GM23338 (cell line): ENCODE data around the gene HADHA. TPM values are rescaled to one million over a fixed set of nuclear protein-coding genes. Genes with fewer than 3 reads are reported as not detected.

Experiments used
- ATAC-seq: fragments of 200-7000 bp; cut with Tn5 transposase; 3 replicates; pipeline ENCODE4 v1.9.1; 2020
- DNase-seq: peaks from one replicate; pipeline ENCODE4 v3.0.0-alpha.2; 2015; ENCODE audit warnings: low spot score
- H2AFZ ChIP-seq: fragments of 200-600 bp; sonication (generic); 2 replicates; pipeline ENCODE4 v1.8.0; 2016; ENCODE audit warnings: antibody characterized with exemption, mild to moderate bottlenecking, moderate library complexity
- H3F3A ChIP-seq: fragments of 200-600 bp; sonication (generic); replicated peaks from 2 replicates; pipeline ENCODE4 v1.8.0; 2017; ENCODE audit warnings: antibody characterized with exemption, mixed run types, low read depth
- H3K27ac ChIP-seq: fragments of 200-600 bp; sonication (generic); 2 replicates; pipeline ENCODE4 v1.6.1; 2016; ENCODE audit warnings: low read depth
- H3K27me3 ChIP-seq: fragments of 200-600 bp; sonication (generic); 2 replicates; pipeline ENCODE4 v1.8.0; 2016; ENCODE audit warnings: mild to moderate bottlenecking, mixed run types, moderate library complexity; ENCODE audit not compliant: insufficient read depth
- H3K36me3 ChIP-seq: fragments of 200-600 bp; sonication (generic); 2 replicates; pipeline ENCODE4 v1.8.0; 2016; ENCODE audit warnings: mild to moderate bottlenecking; ENCODE audit not compliant: insufficient read depth
- H3K4me1 ChIP-seq: fragments of 200-600 bp; sonication (generic); 2 replicates; pipeline ENCODE4 v1.8.0; 2016; ENCODE audit warnings: mild to moderate bottlenecking, moderate library complexity; ENCODE audit not compliant: insufficient read depth
- H3K4me2 ChIP-seq: fragments of 200-600 bp; sonication (generic); 2 replicates; pipeline ENCODE4 v1.7.1; 2017; ENCODE audit warnings: mixed run types
- H3K4me3 ChIP-seq: fragments of 200-600 bp; sonication (generic); 2 replicates; pipeline ENCODE4 v1.6.1; 2016; ENCODE audit warnings: mixed run types
- H3K79me2 ChIP-seq: fragments of 200-600 bp; sonication (generic); replicated peaks from 2 replicates; pipeline ENCODE4 v1.8.0; 2017; ENCODE audit warnings: mild to moderate bottlenecking; ENCODE audit not compliant: insufficient read depth
- H3K9me2 ChIP-seq: fragments of 200-600 bp; sonication (generic); 2 replicates; pipeline ENCODE4 v1.8.0; 2017; ENCODE audit not compliant: insufficient read depth
- H4K20me1 ChIP-seq: fragments of 200-600 bp; sonication (generic); replicated peaks from 2 replicates; pipeline ENCODE4 v1.8.0; 2017; ENCODE audit warnings: mild to moderate bottlenecking; ENCODE audit not compliant: insufficient read depth
- H3K27ac Mint-ChIP-seq: 2 replicates; pipeline ENCODE4 v1.8.0; 2020; ENCODE audit warnings: inconsistent platforms, mild to moderate bottlenecking, moderate library complexity, mixed read lengths
- H3K27me3 Mint-ChIP-seq: 3 replicates; pipeline ENCODE4 v1.8.0; 2022; ENCODE audit warnings: low read depth, mild to moderate bottlenecking, moderate library complexity, mixed read lengths, inconsistent platforms; ENCODE audit not compliant: insufficient read depth, poor library complexity
- H3K36me3 Mint-ChIP-seq: 3 replicates; pipeline ENCODE4 v1.8.0; 2021; ENCODE audit warnings: low read depth, mild to moderate bottlenecking, inconsistent platforms, moderate library complexity, mixed read lengths
- H3K4me1 Mint-ChIP-seq: 3 replicates; pipeline ENCODE4 v1.8.0; 2020; ENCODE audit warnings: mild to moderate bottlenecking, inconsistent platforms, mixed read lengths
- H3K4me3 Mint-ChIP-seq: 3 replicates; pipeline ENCODE4 v1.8.0; 2021; ENCODE audit warnings: moderate library complexity, mild to moderate bottlenecking, inconsistent platforms, mixed read lengths
- H3K9me3 Mint-ChIP-seq: 3 replicates; pipeline ENCODE4 v1.8.0; 2020; ENCODE audit warnings: moderate library complexity, mild to moderate bottlenecking, inconsistent platforms, mixed read lengths
- CREB1 ChIP-seq: fragments of 250-450 bp; sonication (Bioruptor Pico); IDR thresholded peaks from 2 replicates; pipeline ENCODE4 v1.5.0; 2020; ENCODE audit warnings: low read depth, mild to moderate bottlenecking, moderate library complexity
- CTCF ChIP-seq, 2 experiments: fragments of 200-600 bp in 1 of 2; sonication (generic) in 1 of 2; conservative IDR thresholded peaks; 2 replicates each; pipeline versions ENCODE4 v1.5.1 to v1.6.1; 2016 to 2017; ENCODE audit warnings: antibody characterized with exemption in 2 of 2, low read depth in 2 of 2, mild to moderate bottlenecking in 2 of 2, moderate library complexity in 1 of 2
- EZH2 ChIP-seq: fragments of 200-600 bp; sonication (generic); IDR thresholded peaks from one replicate; pipeline ENCODE4 v1.8.0; 2017; ENCODE audit warnings: antibody characterized with exemption, mild to moderate bottlenecking, low read depth; ENCODE audit not compliant: unreplicated experiment
- EZH2phosphoT487 ChIP-seq: fragments of 200-600 bp; sonication (generic); IDR thresholded peaks from one replicate; pipeline ENCODE4 v1.8.1; 2018; ENCODE audit warnings: antibody characterized with exemption; ENCODE audit not compliant: unreplicated experiment
- JUNB ChIP-seq: IDR thresholded peaks from one replicate; pipeline ENCODE4 v1.6.1; 2016; ENCODE audit warnings: antibody characterized with exemption; ENCODE audit not compliant: unreplicated experiment
- NANOG ChIP-seq: IDR thresholded peaks from 2 replicates; pipeline ENCODE4 v1.6.1; 2016; ENCODE audit warnings: antibody characterized with exemption, borderline replicate concordance
- POLR2AphosphoS5 ChIP-seq: IDR thresholded peaks from 2 replicates; pipeline ENCODE4 v1.6.1; 2016; ENCODE audit warnings: antibody characterized with exemption, low read depth
- STAT1 ChIP-seq: IDR thresholded peaks from one replicate; pipeline ENCODE4 v1.6.1; 2016; ENCODE audit warnings: antibody characterized with exemption; ENCODE audit not compliant: unreplicated experiment
- ZNF114 ChIP-seq: fragments of 250-450 bp; sonication (Bioruptor Pico); IDR thresholded peaks from 2 replicates; pipeline ENCODE4 v1.5.0; 2020; ENCODE audit warnings: mild to moderate bottlenecking, moderate library complexity
- ZNF331 ChIP-seq: fragments of 250-450 bp; sonication (Bioruptor Pico); IDR thresholded peaks from 2 replicates; pipeline ENCODE4 v1.5.0; 2020; ENCODE audit warnings: low read depth, mild to moderate bottlenecking, moderate library complexity
- polyA plus RNA-seq: library from polyadenylated mRNA; unstranded; fragments of >200 nt; fragmentation: Nextera tagmentation; extraction: Ambion mirVana; gene quantifications from 2 replicates; pipeline ENCODE4 v1.2.1, GENCODE V29; 2016
- total RNA-seq: library from RNA; depleted of rRNA; stranded (reverse); fragments of >200 nt; shearing (Covaris generic); gene quantifications from 2 replicates; pipeline ENCODE4 v1.2.3, GENCODE V29; 2014
- TF ChIP-seq, protein P1 (sequence below): fragments of 250-450 bp; sonication (Bioruptor Pico); IDR thresholded peaks from 2 replicates; pipeline ENCODE4 v1.5.0; 2020; ENCODE audit warnings: mild to moderate bottlenecking, moderate library complexity
- TF ChIP-seq, protein P2 (sequence below): IDR thresholded peaks from 2 replicates; pipeline ENCODE4 v1.6.1; 2016; ENCODE audit warnings: antibody characterized with exemption
- TF ChIP-seq, protein P3 (sequence below): IDR thresholded peaks from one replicate; pipeline ENCODE4 v1.6.1; 2018; ENCODE audit warnings: antibody characterized with exemption; ENCODE audit not compliant: unreplicated experiment

HADHA gene
- total and polyA plus RNA-seq, 2 experiments from 2014 or later = 63.9 to 92.3 TPM

DNA sequence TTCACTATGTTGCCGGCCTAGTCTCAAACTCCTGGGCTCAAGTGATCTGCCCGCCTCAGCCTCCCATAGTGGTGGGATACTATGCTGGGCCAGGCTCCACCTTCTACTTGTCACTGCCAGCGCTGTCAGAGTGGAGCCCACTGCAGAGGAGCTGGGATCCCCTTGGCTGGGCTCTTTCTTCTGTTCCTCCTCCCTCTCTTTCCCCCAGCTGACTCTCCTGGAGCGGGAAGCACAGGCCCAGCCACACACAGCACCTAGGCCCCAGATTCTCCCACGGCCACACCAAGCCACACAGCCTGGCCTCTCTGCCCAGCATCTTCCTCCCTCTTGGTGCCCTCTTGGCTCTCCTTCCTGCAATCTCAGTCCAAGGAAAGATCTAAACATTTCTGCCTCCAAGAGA, 75.2 kb downstream of the HADHA start:
- H3K9me2 ChIP-seq = no peaks in the 10 kb centered on the region
- H3K27ac ChIP-seq = no peak overlapping the region
- no peaks in the 10 kb centered on the region for H3K36me3 ChIP-seq
- H4K20me1 ChIP-seq = peaks cover under 1% of the 10 kb centered on the region; the same call in 1 of the 2 replicates
- H3K27me3 ChIP-seq = no peaks in the 10 kb centered on the region
- H2AFZ ChIP-seq = no peak overlapping the region
- H3K36me3 Mint-ChIP-seq = peaks cover 3% of the 10 kb centered on the region; the same call in 1 of the 3 replicates
- H3K4me2 ChIP-seq = no peak overlapping the region
- DNase-seq (no peak), ATAC-seq (no peak)
- peaks cover 12% of the 10 kb centered on the region for H3K27me3 Mint-ChIP-seq
- no peak overlapping the region for H3K4me3 Mint-ChIP-seq
- H3F3A ChIP-seq = 0 out of 2 replicates have a peak, but pooled peaks cover 5% of the 10 kb centered on the region
- peaks cover under 1% of the 10 kb centered on the region for H3K4me1 Mint-ChIP-seq
- peaks cover 6% of the 10 kb centered on the region; the same call in 1 of the 2 replicates for H3K79me2 ChIP-seq
- peaks cover 5% of the 10 kb centered on the region; the same call in 2 of the 3 replicates for H3K9me3 Mint-ChIP-seq
- TF ChIP-seq CTCF (conservative IDR thresholded peaks at IDR 0.05; ENCODE audit: low read depth in 2 of 2) (no peak), NANOG (no peak), POLR2AphosphoS5 (no peak), STAT1 (no peak), EZH2phosphoT487 (no peak), ZNF114 (CRISPR knock-in tag) (no peak), EZH2 (no peak), JUNB (no peak), CREB1 (CRISPR knock-in tag) (no peak), ZNF331 (CRISPR knock-in tag) (no peak)
- TF ChIP-seq, protein P1, sequence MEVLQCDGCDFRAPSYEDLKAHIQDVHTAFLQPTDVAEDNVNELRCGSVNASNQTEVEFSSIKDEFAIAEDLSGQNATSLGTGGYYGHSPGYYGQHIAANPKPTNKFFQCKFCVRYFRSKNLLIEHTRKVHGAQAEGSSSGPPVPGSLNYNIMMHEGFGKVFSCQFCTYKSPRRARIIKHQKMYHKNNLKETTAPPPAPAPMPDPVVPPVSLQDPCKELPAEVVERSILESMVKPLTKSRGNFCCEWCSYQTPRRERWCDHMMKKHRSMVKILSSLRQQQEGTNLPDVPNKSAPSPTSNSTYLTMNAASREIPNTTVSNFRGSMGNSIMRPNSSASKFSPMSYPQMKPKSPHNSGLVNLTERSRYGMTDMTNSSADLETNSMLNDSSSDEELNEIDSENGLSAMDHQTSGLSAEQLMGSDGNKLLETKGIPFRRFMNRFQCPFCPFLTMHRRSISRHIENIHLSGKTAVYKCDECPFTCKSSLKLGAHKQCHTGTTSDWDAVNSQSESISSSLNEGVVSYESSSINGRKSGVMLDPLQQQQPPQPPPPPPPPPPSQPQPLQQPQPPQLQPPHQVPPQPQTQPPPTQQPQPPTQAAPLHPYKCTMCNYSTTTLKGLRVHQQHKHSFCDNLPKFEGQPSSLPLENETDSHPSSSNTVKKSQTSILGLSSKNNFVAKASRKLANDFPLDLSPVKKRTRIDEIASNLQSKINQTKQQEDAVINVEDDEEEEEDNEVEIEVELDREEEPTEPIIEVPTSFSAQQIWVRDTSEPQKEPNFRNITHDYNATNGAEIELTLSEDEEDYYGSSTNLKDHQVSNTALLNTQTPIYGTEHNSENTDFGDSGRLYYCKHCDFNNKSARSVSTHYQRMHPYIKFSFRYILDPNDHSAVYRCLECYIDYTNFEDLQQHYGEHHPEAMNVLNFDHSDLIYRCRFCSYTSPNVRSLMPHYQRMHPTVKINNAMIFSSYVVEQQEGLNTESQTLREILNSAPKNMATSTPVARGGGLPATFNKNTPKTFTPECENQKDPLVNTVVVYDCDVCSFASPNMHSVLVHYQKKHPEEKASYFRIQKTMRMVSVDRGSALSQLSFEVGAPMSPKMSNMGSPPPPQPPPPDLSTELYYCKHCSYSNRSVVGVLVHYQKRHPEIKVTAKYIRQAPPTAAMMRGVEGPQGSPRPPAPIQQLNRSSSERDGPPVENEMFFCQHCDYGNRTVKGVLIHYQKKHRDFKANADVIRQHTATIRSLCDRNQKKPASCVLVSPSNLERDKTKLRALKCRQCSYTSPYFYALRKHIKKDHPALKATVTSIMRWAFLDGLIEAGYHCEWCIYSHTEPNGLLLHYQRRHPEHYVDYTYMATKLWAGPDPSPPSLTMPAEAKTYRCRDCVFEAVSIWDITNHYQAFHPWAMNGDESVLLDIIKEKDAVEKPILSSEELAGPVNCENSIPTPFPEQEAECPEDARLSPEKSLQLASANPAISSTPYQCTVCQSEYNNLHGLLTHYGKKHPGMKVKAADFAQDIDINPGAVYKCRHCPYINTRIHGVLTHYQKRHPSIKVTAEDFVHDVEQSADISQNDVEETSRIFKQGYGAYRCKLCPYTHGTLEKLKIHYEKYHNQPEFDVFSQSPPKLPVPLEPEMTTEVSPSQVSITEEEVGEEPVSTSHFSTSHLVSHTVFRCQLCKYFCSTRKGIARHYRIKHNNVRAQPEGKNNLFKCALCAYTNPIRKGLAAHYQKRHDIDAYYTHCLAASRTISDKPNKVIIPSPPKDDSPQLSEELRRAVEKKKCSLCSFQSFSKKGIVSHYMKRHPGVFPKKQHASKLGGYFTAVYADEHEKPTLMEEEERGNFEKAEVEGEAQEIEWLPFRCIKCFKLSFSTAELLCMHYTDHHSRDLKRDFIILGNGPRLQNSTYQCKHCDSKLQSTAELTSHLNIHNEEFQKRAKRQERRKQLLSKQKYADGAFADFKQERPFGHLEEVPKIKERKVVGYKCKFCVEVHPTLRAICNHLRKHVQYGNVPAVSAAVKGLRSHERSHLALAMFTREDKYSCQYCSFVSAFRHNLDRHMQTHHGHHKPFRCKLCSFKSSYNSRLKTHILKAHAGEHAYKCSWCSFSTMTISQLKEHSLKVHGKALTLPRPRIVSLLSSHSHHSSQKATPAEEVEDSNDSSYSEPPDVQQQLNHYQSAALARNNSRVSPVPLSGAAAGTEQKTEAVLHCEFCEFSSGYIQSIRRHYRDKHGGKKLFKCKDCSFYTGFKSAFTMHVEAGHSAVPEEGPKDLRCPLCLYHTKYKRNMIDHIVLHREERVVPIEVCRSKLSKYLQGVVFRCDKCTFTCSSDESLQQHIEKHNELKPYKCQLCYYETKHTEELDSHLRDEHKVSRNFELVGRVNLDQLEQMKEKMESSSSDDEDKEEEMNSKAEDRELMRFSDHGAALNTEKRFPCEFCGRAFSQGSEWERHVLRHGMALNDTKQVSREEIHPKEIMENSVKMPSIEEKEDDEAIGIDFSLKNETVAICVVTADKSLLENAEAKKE (CRISPR knock-in tag) = no peak
- TF ChIP-seq, protein P2, sequence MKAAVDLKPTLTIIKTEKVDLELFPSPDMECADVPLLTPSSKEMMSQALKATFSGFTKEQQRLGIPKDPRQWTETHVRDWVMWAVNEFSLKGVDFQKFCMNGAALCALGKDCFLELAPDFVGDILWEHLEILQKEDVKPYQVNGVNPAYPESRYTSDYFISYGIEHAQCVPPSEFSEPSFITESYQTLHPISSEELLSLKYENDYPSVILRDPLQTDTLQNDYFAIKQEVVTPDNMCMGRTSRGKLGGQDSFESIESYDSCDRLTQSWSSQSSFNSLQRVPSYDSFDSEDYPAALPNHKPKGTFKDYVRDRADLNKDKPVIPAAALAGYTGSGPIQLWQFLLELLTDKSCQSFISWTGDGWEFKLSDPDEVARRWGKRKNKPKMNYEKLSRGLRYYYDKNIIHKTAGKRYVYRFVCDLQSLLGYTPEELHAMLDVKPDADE = no peak
- TF ChIP-seq, protein P3, sequence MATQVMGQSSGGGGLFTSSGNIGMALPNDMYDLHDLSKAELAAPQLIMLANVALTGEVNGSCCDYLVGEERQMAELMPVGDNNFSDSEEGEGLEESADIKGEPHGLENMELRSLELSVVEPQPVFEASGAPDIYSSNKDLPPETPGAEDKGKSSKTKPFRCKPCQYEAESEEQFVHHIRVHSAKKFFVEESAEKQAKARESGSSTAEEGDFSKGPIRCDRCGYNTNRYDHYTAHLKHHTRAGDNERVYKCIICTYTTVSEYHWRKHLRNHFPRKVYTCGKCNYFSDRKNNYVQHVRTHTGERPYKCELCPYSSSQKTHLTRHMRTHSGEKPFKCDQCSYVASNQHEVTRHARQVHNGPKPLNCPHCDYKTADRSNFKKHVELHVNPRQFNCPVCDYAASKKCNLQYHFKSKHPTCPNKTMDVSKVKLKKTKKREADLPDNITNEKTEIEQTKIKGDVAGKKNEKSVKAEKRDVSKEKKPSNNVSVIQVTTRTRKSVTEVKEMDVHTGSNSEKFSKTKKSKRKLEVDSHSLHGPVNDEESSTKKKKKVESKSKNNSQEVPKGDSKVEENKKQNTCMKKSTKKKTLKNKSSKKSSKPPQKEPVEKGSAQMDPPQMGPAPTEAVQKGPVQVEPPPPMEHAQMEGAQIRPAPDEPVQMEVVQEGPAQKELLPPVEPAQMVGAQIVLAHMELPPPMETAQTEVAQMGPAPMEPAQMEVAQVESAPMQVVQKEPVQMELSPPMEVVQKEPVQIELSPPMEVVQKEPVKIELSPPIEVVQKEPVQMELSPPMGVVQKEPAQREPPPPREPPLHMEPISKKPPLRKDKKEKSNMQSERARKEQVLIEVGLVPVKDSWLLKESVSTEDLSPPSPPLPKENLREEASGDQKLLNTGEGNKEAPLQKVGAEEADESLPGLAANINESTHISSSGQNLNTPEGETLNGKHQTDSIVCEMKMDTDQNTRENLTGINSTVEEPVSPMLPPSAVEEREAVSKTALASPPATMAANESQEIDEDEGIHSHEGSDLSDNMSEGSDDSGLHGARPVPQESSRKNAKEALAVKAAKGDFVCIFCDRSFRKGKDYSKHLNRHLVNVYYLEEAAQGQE = no peak
- H3K4me1 ChIP-seq = peaks cover under 1% of the 10 kb centered on the region; the same call in 1 of the 2 replicates
- H3K27ac Mint-ChIP-seq = no peak overlapping the region
- no peak overlapping the region for H3K4me3 ChIP-seq
